GM21515 (cell line): Measurements from ENCODE around the gene SNED1.

Source experiments
- ATAC-seq: cut with Tn5 transposase; IDR thresholded peaks from one replicate; pipeline ENCODE4 v1.9.1; 2021; ENCODE audit not compliant: unreplicated experiment

Gene SNED1

DNA sequence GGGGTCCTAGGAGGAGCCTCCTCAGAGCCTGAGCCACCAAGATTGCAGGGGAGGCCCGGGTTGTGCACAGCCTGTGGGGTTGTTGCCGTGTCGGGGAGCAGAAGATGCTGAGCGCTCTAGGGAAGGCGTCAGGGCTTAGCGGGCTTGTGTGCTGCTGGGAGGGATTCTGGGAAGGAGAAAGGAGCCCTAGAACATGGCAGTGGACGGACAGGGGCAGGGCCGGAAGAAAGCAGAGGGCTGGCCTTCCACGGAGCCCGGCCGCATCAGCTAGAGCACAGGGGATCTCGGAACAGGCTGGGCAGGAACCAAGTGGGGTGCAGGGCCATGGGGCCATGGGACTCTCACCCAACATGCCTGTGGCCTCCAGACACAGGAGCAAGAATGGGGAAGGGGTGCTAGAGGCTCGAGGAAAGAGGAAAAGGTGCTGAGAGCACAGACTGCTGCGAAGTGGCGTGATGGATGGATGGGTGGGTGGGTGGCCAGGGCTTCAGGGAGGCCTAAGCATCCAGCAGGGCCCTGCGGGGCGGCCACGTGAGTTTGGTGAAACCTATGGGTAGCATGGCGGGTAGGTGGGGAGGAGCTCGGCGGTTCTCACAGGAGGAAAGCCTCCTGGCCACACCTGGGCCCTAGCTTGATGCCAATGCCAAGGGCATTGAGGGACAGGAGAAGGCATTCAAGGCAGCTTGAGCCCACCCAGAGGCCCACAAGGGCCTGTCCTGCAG is 67.9 kb downstream of the SNED1 start:
- ATAC-seq = no peak

- no peak for ATAC-seq
Observed at GRCh38 chr2:241066893-241067341, 68.5 kb downstream of the SNED1 start.

DNA sequence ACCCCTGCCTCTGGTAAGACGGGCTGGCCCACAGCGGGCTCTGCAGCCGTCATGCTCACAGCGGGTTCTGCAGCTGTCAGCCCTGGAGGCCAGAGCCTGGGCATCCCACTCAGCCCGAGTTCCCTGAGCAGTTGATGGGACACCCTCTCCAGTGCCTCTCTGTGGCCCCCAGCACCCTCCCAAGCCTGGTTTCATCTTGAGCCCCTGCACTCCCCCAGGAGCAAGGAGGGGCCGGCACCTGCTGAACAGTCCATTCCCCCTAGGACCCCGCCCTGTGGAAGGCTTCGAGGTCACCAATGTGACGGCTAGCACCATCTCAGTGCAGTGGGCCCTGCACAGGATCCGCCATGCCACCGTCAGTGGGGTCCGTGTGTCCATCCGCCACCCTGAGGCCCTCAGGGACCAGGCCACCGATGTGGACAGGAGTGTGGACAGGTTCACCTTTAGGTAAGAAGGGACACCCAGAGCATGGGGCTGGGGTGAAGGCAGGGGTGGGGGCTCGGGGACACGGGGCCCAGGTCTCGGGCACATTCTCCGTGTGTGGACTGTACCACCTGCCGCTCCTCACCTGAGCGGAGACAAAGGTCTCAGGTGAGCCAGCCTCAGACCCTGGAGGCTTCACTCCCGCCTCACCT is 69.2 kb downstream of the SNED1 start:
- ATAC-seq = no peak

- ATAC-seq = no peak
Observed at GRCh38 chr2:241068136-241068941, 69.9 kb downstream of the SNED1 start.

DNA sequence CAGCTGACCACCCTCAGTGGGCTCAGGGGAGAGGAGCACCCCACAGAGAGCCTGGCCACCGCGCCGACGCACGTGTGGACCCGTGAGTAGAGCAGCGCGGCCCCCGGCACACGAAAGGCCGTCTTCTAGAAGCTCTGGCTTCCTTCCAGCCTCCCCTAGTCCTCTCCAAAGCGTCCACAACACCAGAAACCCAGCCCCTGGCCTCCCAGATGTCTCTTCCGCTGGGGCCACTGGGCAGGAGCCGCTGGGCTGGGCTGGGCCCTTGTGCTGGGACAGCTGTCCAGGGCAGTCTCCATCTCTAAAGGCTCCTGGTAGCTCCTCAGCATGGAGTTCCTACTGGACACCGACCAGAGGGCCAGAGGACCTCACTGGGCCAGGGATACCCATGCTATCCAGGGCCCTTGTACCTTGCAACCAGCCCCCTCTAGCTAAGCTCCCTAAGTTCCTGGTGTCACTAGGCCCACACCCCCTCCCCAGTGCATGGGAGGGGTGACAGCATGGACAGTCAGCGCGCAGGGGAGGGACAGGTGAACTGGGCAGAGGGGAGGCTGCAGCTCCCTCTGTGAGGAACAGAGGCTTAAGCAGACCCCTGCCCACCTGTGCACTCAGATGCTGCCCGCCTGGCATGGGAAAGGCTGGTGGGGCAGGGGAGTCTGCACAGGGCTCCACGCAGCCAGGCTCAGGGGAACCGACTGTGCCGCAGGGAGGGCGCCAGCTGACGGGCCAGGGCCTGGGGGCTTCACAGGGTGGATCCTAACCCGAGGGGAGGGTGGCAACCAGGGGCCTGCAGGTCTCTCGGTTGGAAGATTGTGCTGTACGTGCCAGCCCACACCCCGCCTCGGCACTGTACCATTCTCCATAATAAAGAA is 70.8 kb downstream of the SNED1 start:
- no peak for ATAC-seq

GRCh38 chr2:241069821-241070281 is 71.4 kb downstream of the SNED1 start:
- ATAC-seq = no peak

DNA sequence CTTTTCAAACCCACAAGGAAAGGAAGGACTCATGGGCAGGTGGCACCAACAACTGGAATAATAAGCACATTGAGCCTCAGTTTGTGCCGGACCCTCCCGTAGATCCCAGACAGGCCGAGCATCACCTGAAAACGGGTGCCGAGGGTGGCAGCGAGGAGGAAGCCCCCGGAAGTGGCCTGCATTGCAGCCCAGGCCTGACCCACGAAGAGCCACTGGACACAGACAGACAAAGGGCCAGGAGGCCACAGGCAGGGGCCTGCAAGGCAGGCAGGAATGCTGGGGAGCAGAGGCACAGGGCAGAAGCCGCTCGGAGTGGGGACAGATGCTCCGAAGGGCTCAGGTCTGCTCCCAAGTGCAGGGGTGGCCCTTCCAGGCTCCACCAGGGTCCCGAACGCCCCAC is 71.9 kb downstream of the SNED1 start:
- no peak for ATAC-seq

GRCh38 chr2:241070811-241071676 is 72.6 kb downstream of the SNED1 start:
- ATAC-seq = no peak

DNA sequence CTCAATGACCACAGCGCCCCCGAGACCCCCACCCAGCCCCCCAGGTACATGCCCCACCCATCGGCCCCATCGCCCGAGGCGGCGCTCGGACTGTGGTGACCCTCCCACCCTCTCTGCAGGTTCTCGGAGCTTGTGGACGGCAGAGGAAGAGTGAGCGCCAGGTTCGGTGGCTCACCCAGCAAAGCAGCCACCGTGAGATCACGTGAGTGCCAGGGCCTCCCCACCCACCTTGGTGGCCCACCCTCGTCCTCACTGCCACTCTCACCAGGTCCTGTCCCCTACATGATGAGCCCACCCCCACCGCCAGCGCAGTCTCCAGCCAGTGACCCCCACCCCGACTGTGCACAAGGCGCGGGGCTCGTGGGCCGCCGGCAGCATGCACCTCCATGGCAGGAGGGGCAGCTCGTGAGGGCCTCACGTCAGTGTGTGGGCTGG is 73.3 kb downstream of the SNED1 start:
- no peak for ATAC-seq

- ATAC-seq = no peak
Observed at GRCh38 chr2:241072151-241072550, 73.7 kb downstream of the SNED1 start.

- no peak for ATAC-seq
Observed at GRCh38 chr2:241072553-241073165, 74.2 kb downstream of the SNED1 start.

GRCh38 chr2:241073166-241074064 is 75.0 kb downstream of the SNED1 start:
- no peak for ATAC-seq

DNA sequence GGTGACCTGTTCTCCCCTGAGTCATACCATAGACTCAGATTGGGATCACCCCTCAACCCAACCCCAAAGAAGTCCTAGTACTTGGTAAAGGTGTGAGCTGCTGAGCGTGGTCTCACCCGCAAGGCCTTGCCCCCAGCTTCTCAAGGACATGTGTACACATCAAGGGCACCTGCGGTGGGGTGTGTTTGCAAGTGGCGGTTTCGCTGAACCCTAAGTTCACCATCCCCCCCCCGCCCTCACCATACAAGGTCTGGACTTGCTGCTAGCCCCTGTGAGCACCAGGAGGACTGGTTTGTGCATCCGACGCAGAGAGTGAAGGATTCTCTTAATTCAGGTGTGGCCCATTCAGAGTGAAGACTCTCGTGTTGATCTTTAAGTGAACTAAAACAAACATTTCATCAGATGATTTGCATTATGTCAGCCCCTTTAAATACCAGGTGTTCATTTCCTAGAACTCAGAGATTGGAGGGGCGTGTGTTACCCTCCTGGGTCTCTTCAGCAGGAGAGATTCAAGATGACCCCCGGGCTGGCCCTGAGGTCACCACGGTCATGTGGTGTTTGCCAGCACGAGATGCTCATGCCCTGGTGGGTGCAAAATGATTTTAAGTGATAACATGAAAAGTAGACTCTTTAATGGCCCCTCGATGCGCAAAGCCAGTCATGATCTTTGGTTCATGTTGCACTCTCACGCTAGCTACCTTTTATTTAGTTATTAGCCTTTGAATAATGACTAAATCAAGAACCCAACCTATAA is 75.8 kb downstream of the SNED1 start:
- no peak for ATAC-seq

- ATAC-seq = no peak
Observed at GRCh38 chr2:241074901-241075540, 76.6 kb downstream of the SNED1 start.

DNA sequence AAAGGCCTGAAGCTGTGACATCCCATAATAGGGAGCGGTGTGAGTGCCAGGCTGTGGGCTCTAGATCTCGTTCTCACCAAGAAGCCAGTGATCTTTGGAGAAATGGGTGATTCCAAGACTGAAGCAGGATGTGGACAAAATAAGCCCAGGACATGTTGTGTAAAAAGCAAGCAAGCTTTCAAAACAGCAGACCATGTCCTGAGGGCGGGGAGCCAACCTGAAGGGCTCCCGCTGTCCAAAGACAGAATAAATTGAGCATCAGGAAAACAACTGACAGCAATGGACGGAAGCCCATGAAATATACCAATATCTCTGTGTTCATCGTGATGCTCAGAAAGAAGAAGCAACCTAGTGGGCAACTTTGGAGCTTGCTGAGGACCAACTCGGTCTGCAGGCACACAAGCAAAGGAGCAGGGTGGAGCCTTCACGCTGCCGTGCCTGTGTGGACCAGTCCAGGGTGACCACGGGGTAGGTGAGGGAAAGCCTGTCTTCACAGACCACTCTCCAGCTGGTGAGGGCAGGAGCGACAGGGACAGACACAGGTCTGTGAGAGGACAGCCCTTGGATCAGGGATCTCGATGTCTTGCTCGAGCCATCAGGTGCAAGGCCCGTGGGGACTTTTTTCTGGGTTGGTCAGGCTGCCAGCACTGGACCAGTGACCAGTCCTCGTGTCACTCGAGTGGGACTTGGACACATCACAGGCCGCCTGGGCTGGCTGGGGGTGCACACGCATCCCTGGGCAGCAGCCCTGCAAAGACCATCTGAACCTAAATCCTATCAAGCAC is 82.2 kb downstream of the SNED1 start:
- ATAC-seq = no peak

DNA sequence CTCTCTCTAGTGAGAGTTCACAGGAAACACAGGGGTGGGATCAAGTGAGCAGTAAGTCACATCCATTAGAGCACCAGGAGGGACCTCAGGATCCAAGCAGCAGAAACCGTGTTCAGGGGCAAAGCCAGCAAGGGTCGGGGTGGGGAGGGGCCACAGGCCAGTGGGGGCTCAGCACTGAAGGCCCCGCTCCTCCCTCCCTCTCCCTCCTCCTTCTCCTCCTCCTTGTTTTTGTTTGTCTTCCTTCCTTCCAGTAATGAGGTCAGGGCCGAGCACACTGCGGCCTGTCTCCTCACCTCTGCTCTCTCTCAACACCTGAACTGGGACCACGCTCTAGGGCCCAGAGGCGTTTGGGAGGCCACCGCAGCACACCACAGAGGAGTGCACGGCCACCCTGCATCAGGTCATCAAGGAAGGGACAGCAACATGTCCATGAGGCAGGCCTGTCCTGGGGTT is 82.8 kb downstream of the SNED1 start:
- no peak for ATAC-seq
